ENCODE results near the gene DSCAML1.

DSCAML1 gene

GRCh38 chr11:117725048-117725734 lies 71.8 kb downstream of the DSCAML1 start:
- no peak for TF ChIP-seq CTCF (IDR thresholded peaks at IDR 0.05; ENCODE audit: low read depth, low read length)
- no peak for DNase-seq (ENCODE audit: extremely low read depth, low read depth)

DNA sequence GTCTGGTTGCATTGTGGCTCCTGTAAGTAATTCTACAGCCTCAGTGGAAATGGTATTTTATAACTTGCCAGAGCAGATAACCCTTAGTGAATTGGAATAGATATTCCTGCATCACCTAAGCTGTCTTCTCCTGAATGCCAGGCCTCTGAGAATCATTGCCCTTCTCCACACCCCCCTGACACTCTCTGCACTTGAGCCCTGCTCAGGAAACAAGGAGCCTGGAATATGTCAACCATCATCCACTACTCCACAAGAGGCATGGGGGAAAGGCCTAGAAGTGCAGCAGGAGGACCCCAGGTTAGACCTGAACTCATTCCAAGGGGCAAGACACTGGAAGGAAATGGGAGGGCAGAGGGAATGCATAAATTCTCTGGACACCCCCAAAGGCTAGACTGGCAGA lies 72.4 kb downstream of the DSCAML1 start:
- no peak for DNase-seq (ENCODE audit: extremely low read depth, low read depth)
- no peak for TF ChIP-seq CTCF (IDR thresholded peaks at IDR 0.05; ENCODE audit: low read depth, low read length)

DNA sequence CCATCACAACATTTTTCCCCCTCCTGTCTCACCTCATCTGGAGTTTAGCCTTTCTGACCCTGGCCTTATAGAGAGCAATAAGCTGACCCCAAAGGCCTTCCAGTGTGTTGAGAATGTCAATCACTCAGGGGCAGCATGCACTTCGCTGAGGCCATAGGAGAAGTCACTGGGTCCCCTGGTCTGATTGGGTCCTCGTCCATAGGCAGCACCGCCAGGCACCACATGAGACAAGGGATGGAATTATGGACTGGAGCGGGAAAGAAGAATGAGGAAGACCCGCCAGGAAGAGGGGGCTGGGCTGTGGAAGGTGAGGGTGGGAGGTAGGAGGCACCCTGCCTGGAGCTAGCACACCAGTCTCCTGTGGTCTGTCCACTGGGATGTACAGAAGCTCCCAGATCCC lies 72.9 kb downstream of the DSCAML1 start:
- no peak for DNase-seq (ENCODE audit: extremely low read depth, low read depth)
- no peak for TF ChIP-seq CTCF (IDR thresholded peaks at IDR 0.05; ENCODE audit: low read depth, low read length)

DNA sequence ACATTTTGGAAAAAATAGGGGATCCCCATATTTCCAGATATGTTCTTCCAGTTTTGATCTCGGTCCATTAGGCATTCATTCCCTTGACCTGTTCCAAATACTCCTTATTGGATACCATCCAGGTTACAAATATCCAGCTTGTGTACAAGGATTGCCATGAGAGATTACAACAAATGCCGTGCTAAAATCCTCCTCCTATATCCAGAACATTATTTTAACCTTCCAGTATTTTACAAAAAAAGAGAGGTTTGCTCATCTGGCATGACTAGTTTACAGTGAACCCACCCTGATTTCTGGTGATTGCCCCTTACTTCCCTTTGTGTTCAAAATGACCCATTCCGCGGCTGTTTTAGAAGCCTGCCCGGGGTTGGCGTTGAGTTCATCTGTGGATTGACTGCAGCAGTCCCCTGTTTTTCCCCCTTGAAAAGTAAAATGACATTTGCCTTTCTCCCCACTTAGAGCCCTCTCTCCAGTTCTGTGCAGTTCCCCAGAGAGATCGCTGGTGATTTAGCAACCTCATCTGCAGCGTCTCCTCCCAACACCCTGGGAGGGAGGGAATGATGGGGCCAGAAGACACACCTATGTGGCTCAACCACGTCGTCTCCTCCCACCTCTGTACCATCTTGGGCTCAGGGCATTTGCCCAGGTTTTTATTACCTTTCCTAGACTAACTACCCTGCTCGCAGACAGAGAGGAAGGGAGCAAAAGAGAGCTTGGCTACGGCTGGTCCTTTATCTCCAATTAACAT lies 73.6 kb downstream of the DSCAML1 start:
- no peak for DNase-seq (ENCODE audit: extremely low read depth, low read depth)
- no peak for TF ChIP-seq CTCF (IDR thresholded peaks at IDR 0.05; ENCODE audit: low read depth, low read length)

DNA sequence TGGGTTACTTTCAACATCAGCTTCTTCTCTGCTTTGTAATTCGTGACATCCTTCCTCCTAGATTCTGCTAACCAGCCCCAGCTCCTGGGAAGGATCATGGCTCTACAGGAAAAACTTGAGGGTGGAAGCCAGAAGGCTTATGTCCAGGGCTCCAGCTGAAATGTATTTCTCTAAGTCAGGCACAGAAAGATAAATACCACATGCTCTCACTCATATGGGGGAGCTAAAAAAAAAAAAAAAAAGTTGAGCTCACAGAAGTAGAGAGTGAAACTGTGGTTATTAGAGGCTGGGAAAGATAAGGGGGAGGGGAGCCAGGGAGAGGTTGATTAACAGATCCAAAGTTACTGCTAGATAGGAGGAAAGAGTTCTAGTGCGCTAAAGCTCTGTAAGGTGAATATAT lies 74.9 kb downstream of the DSCAML1 start:
- TF ChIP-seq CTCF (IDR thresholded peaks at IDR 0.05; ENCODE audit: low read depth, low read length), result no peak
- no peak for DNase-seq (ENCODE audit: extremely low read depth, low read depth)

- TF ChIP-seq CTCF (IDR thresholded peaks at IDR 0.05; ENCODE audit: low read depth, low read length), result no peak
- no peak for DNase-seq (ENCODE audit: extremely low read depth, low read depth)
Observed at GRCh38 chr11:117720061-117720511, 76.9 kb downstream of the DSCAML1 start.

- no peak for DNase-seq (ENCODE audit: extremely low read depth, low read depth)
- no peak for TF ChIP-seq CTCF (IDR thresholded peaks at IDR 0.05; ENCODE audit: low read depth, low read length)
Observed at GRCh38 chr11:117719480-117719879, 77.5 kb downstream of the DSCAML1 start.
